WI38 (cell line): ENCODE data around the gene IQSEC1.

ENCODE experiments used
- H3K4me3 ChIP-seq: 2 replicates; pipeline ENCODE4 v1.5.1; 2011; ENCODE audit warnings: low read depth, mild to moderate bottlenecking, control low read depth, low read length
- CTCF ChIP-seq: IDR thresholded peaks from 2 replicates; pipeline ENCODE4 v1.5.1; 2012; ENCODE audit warnings: low read depth, mild to moderate bottlenecking, control low read depth, low read length

Gene IQSEC1

GRCh38 chr3:13034109-13034800, 39.0 kb downstream of the IQSEC1 start:
- TF ChIP-seq CTCF = no peak
- H3K4me3 ChIP-seq = no peak overlapping the region

- TF ChIP-seq CTCF = no peak
- H3K4me3 ChIP-seq = no peak overlapping the region
These were observed 41.0 kb downstream of the IQSEC1 start for GRCh38 chr3:13032206-13032605.

- no peak for TF ChIP-seq CTCF
- no peak overlapping the region for H3K4me3 ChIP-seq
These were observed 41.6 kb downstream of the IQSEC1 start for GRCh38 chr3:13031621-13032020.

- no peak overlapping the region for H3K4me3 ChIP-seq
- TF ChIP-seq CTCF = no peak
These were observed 42.5 kb downstream of the IQSEC1 start for GRCh38 chr3:13030684-13031083.

GRCh38 chr3:13028010-13028821, 45.0 kb downstream of the IQSEC1 start:
- no peak for TF ChIP-seq CTCF
- no peak overlapping the region for H3K4me3 ChIP-seq

GRCh38 chr3:13027154-13027553, 46.1 kb downstream of the IQSEC1 start:
- H3K4me3 ChIP-seq = no peak overlapping the region
- no peak for TF ChIP-seq CTCF

GRCh38 chr3:13026534-13026933, 46.7 kb downstream of the IQSEC1 start:
- TF ChIP-seq CTCF = no peak
- no peak overlapping the region for H3K4me3 ChIP-seq
